Astrocyte (in vitro differentiated cells and primary cell): Measurements from ENCODE around the gene PPP2R2B. TPM values are rescaled to one million over a fixed set of nuclear protein-coding genes. Genes with fewer than 3 reads are reported as not detected.
A peak's percentile ranks its signal among the peaks of the same experiment; 100 is the strongest.

ENCODE experiments used
- DNase-seq: peaks from one replicate; pipeline ENCODE4 v3.0.0-alpha.2; 2010; ENCODE audit warnings: low read depth
- FAIRE-seq: peaks from 2 replicates; lab custom pipeline; 2011; peaks lifted over from hg19 to GRCh38; lab: Jason Lieb, UNC
- H2AFZ ChIP-seq: 2 replicates; pipeline ENCODE4 v1.6.0; 2012; ENCODE audit warnings: low read depth, low read length, inconsistent platforms
- H3K27ac ChIP-seq: 2 replicates; pipeline ENCODE4 v1.5.1; 2011; ENCODE audit warnings: low read depth, low read length, inconsistent platforms
- H3K27me3 ChIP-seq: 2 replicates; pipeline ENCODE4 v1.6.0; 2011; ENCODE audit warnings: low read length, inconsistent platforms; ENCODE audit not compliant: insufficient read depth
- H3K36me3 ChIP-seq: 2 replicates; pipeline ENCODE4 v1.5.1; 2011; ENCODE audit warnings: low read length, inconsistent platforms; ENCODE audit not compliant: insufficient read depth
- H3K4me1 ChIP-seq: 2 replicates; pipeline ENCODE4 v1.5.1; 2011; ENCODE audit warnings: low read length, inconsistent platforms; ENCODE audit not compliant: insufficient read depth
- H3K4me2 ChIP-seq: 2 replicates; pipeline ENCODE4 v1.6.0; 2012; ENCODE audit warnings: low read length, inconsistent platforms
- H3K4me3 ChIP-seq: 2 replicates; pipeline ENCODE4 v1.5.1; 2011; ENCODE audit warnings: low read depth, mild to moderate bottlenecking, low read length, inconsistent platforms; ENCODE audit not compliant: insufficient read depth
- H3K79me2 ChIP-seq: 2 replicates; pipeline ENCODE4 v1.6.0; 2012; ENCODE audit warnings: mild to moderate bottlenecking, low read length, inconsistent platforms; ENCODE audit not compliant: insufficient read depth
- H3K9ac ChIP-seq: 2 replicates; pipeline ENCODE4 v1.6.0; 2012; ENCODE audit warnings: mild to moderate bottlenecking, low read length, inconsistent platforms
- H3K9me3 ChIP-seq: 2 replicates; pipeline ENCODE4 v1.5.1; 2012; ENCODE audit warnings: low read depth, mild to moderate bottlenecking, low read length, inconsistent platforms; ENCODE audit not compliant: insufficient read depth
- H4K20me1 ChIP-seq: 2 replicates; pipeline ENCODE4 v1.6.0; 2012; ENCODE audit warnings: low read length, inconsistent platforms; ENCODE audit not compliant: insufficient read depth
- H3K27ac Mint-ChIP-seq: one replicate; pipeline ENCODE4 v1.8.0; 2021; ENCODE audit warnings: mild to moderate bottlenecking, mixed read lengths; ENCODE audit not compliant: unreplicated experiment
- H3K27me3 Mint-ChIP-seq: one replicate; pipeline ENCODE4 v1.8.0; 2021; ENCODE audit warnings: low read depth, mixed read lengths; ENCODE audit not compliant: unreplicated experiment
- H3K36me3 Mint-ChIP-seq: one replicate; pipeline ENCODE4 v1.8.0; 2021; ENCODE audit warnings: low read depth, mixed read lengths; ENCODE audit not compliant: unreplicated experiment
- H3K4me1 Mint-ChIP-seq: one replicate; pipeline ENCODE4 v1.8.0; 2021; ENCODE audit warnings: low read depth, mixed read lengths; ENCODE audit not compliant: unreplicated experiment
- H3K4me3 Mint-ChIP-seq: one replicate; pipeline ENCODE4 v1.8.0; 2021; ENCODE audit warnings: mild to moderate bottlenecking, moderate library complexity, mixed read lengths; ENCODE audit not compliant: unreplicated experiment
- H3K9me3 Mint-ChIP-seq: one replicate; pipeline ENCODE4 v1.8.0; 2021; ENCODE audit warnings: mild to moderate bottlenecking, mixed read lengths; ENCODE audit not compliant: unreplicated experiment
- EZH2 ChIP-seq: IDR thresholded peaks from 2 replicates; pipeline ENCODE4 v1.6.1; 2012; ENCODE audit warnings: mild to moderate bottlenecking, low read length, inconsistent platforms; ENCODE audit not compliant: insufficient read depth
- total RNA-seq: library from RNA; stranded (reverse); gene quantifications from 2 replicates; pipeline ENCODE4 v1.2.1, GENCODE V29; 2021
- TF ChIP-seq, protein P1 (sequence below): IDR thresholded peaks from 2 replicates; pipeline ENCODE4 v1.5.1; 2011; ENCODE audit warnings: low read depth, mild to moderate bottlenecking, inconsistent platforms, low read length, moderate library complexity; ENCODE audit not compliant: insufficient read depth

Gene PPP2R2B
- total RNA-seq, 1 donor from 2014 or later = 5.2 TPM

DNA sequence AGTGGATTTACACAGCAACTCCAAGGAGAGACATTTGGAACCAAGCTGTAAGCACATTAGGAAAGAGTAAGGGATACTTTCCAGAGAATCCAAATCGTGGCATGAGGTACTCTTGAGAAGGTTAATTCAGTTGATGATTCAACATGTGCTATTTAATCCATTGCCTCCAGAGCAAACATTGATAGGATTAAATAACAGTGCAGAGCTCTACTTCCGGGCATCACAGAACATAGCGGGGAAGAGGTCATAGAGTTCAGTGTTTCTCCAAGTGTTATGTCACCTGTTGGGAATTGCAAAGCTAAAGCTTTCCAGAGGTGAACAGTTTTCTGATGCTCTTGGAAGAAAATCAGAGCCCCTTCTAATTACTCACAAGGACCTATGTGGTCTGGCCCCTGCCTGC is 127.5 kb downstream of the PPP2R2B start:
- Histone ChIP-seq H3K79me2 (no peaks in the 10 kb centered on the region), H3K4me2 (no peak overlapping the region), H3K4me1 (no peaks in the 10 kb centered on the region), H3K4me3 (no peak overlapping the region), H4K20me1 (no peaks in the 10 kb centered on the region), H3K9ac (no peak overlapping the region), H3K27ac (no peak overlapping the region), H3K9me3 (no peaks in the 10 kb centered on the region), H3K27me3 (no peaks in the 10 kb centered on the region), H3K36me3 (no peaks in the 10 kb centered on the region), H2AFZ (no peak overlapping the region)
- FAIRE-seq (no peak), DNase-seq (peak; percentile 88)
- H3K27ac Mint-ChIP-seq = no peak overlapping the region
- no peaks in the 10 kb centered on the region for H3K27me3 Mint-ChIP-seq
- TF ChIP-seq, protein P1, sequence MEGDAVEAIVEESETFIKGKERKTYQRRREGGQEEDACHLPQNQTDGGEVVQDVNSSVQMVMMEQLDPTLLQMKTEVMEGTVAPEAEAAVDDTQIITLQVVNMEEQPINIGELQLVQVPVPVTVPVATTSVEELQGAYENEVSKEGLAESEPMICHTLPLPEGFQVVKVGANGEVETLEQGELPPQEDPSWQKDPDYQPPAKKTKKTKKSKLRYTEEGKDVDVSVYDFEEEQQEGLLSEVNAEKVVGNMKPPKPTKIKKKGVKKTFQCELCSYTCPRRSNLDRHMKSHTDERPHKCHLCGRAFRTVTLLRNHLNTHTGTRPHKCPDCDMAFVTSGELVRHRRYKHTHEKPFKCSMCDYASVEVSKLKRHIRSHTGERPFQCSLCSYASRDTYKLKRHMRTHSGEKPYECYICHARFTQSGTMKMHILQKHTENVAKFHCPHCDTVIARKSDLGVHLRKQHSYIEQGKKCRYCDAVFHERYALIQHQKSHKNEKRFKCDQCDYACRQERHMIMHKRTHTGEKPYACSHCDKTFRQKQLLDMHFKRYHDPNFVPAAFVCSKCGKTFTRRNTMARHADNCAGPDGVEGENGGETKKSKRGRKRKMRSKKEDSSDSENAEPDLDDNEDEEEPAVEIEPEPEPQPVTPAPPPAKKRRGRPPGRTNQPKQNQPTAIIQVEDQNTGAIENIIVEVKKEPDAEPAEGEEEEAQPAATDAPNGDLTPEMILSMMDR = no peak
- TF ChIP-seq EZH2 = no peak
- H3K4me1 Mint-ChIP-seq = peaks cover 5% of the 10 kb centered on the region
- no peaks in the 10 kb centered on the region for H3K36me3 Mint-ChIP-seq
- H3K9me3 Mint-ChIP-seq = peaks cover 4% of the 10 kb centered on the region
- H3K4me3 Mint-ChIP-seq = no peak overlapping the region

GRCh38 chr5:146748533-146748932 is 130.0 kb downstream of the PPP2R2B start:
- Histone ChIP-seq H4K20me1 (no peaks in the 10 kb centered on the region), H3K4me2 (no peak overlapping the region), H2AFZ (no peak overlapping the region), H3K27me3 (no peaks in the 10 kb centered on the region), H3K27ac (no peak overlapping the region), H3K4me3 (no peak overlapping the region), H3K9ac (no peak overlapping the region), H3K36me3 (no peaks in the 10 kb centered on the region), H3K4me1 (peaks cover 11% of the 10 kb centered on the region), H3K9me3 (no peaks in the 10 kb centered on the region), H3K79me2 (no peaks in the 10 kb centered on the region)
- H3K9me3 Mint-ChIP-seq = peaks cover 4% of the 10 kb centered on the region
- H3K27ac Mint-ChIP-seq = no peak overlapping the region
- TF ChIP-seq EZH2 = no peak
- TF ChIP-seq, protein P1 = no peak
- H3K4me1 Mint-ChIP-seq = peaks cover 11% of the 10 kb centered on the region
- no peaks in the 10 kb centered on the region for H3K27me3 Mint-ChIP-seq
- no peaks in the 10 kb centered on the region for H3K36me3 Mint-ChIP-seq
- DNase-seq (no peak), FAIRE-seq (no peak)
- H3K4me3 Mint-ChIP-seq = no peak overlapping the region

DNA sequence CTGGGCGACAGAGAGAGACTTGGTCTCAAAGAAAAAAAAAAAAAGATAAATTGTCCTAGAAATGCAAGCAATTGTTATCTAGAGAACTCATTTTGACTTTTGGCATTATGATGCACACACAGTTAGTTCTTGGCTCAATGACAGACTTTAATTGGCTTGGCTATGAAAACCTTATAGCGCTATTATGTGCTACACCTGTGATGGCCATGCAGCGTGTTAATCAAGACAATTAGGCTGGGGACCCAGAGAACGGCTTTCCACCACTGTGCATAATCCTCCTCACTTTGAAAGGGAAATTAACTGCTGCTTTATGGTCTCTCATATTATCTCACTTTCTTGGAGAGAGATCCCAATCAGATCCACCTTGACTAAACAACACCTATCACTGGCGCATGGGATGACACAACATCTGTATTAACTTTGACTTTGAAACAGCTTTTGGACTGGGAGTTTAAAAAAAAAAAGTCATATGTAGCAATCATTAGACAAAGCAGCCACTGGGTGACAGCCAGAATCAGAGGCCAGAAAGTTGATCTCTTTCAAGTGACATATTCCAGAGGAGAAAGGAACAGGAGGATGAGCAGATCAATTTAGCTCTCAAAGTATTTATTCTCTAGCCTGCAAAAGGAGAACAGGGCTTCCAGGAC is 132.5 kb downstream of the PPP2R2B start:
- Histone ChIP-seq H4K20me1 (no peaks in the 10 kb centered on the region), H3K4me1 (peaks cover 11% of the 10 kb centered on the region), H2AFZ (no peak overlapping the region), H3K4me2 (no peak overlapping the region), H3K27ac (no peak overlapping the region), H3K9ac (no peak overlapping the region), H3K9me3 (no peaks in the 10 kb centered on the region), H3K36me3 (no peaks in the 10 kb centered on the region), H3K4me3 (no peak overlapping the region), H3K79me2 (no peaks in the 10 kb centered on the region), H3K27me3 (no peaks in the 10 kb centered on the region)
- H3K4me1 Mint-ChIP-seq = peaks cover 6% of the 10 kb centered on the region
- no peak overlapping the region for H3K4me3 Mint-ChIP-seq
- TF ChIP-seq, protein P1 = no peak
- no peak for TF ChIP-seq EZH2
- FAIRE-seq = no peak
- no peaks in the 10 kb centered on the region for H3K36me3 Mint-ChIP-seq
- no peak overlapping the region for H3K27ac Mint-ChIP-seq
- DNase-seq = no peak
- H3K9me3 Mint-ChIP-seq = peaks cover 4% of the 10 kb centered on the region
- no peaks in the 10 kb centered on the region for H3K27me3 Mint-ChIP-seq
